HepG2 (cell line): Measurements from ENCODE around the gene ZNF189. TPM values are rescaled to one million over a fixed set of nuclear protein-coding genes. Genes with fewer than 3 reads are reported as not detected.

Experiments
- AHR ChIP-seq: IDR thresholded peaks from 2 replicates; pipeline ENCODE4 v1.6.1; 2018; ENCODE audit warnings: missing genetic modification reagents, missing compliant biosample characterization
- ARNT ChIP-seq: fragments of 450-650 bp; IDR thresholded peaks from 2 replicates; pipeline ENCODE4 v1.6.1; 2017
- CC2D1A ChIP-seq: sonication (generic); formaldehyde crosslinking; IDR thresholded peaks from 2 replicates; pipeline ENCODE4 v1.8.1; 2023; ENCODE audit warnings: mild to moderate bottlenecking, missing genetic modification reagents
- HNF4G ChIP-seq, 2 experiments: sonication (generic) in 1 of 2; formaldehyde crosslinking in 1 of 2; IDR thresholded peaks; 2 replicates each; pipeline versions ENCODE4 v1.4.0 to v1.6.1; 2011 to 2020; ENCODE audit warnings: borderline replicate concordance in 2 of 2, low read depth in 2 of 2, mild to moderate bottlenecking in 2 of 2, low read length in 1 of 2, missing genetic modification reagents in 1 of 2, moderate library complexity in 1 of 2
- IKZF1 ChIP-seq: fragments of 450-650 bp; IDR thresholded peaks from 2 replicates; pipeline ENCODE4 v1.7.1; 2016
- MBNL3 ChIP-seq: fragments of 250-450 bp; sonication (Bioruptor Pico); conservative IDR thresholded peaks from 2 replicates; pipeline ENCODE4 v1.8.0; 2022; ENCODE audit warnings: mild to moderate bottlenecking, inconsistent platforms
- MEF2D ChIP-seq: sonication (generic); formaldehyde crosslinking; IDR thresholded peaks from 2 replicates; pipeline ENCODE4 v1.5.1; 2020; ENCODE audit warnings: mild to moderate bottlenecking, missing genetic modification reagents
- MIER3 ChIP-seq: IDR thresholded peaks from 2 replicates; pipeline ENCODE4 v1.6.1; 2016; ENCODE audit warnings: missing compliant biosample characterization, borderline replicate concordance
- MTF2 ChIP-seq: sonication (generic); formaldehyde crosslinking; IDR thresholded peaks from 2 replicates; pipeline ENCODE4 v1.5.0; 2020; ENCODE audit warnings: missing genetic modification reagents, borderline replicate concordance
- NR2F1 ChIP-seq, 2 experiments: fragments of 450-650 bp in 1 of 2; formaldehyde crosslinking in 1 of 2; IDR thresholded peaks; 2 replicates each; pipeline versions ENCODE4 v1.5.0 to v1.6.1; 2016 to 2020; ENCODE audit warnings: mild to moderate bottlenecking in 1 of 2, missing compliant biosample characterization in 1 of 2, missing genetic modification reagents in 1 of 2, moderate library complexity in 1 of 2
- SAP130 ChIP-seq: IDR thresholded peaks from 2 replicates; pipeline ENCODE4 v1.6.1; 2016; ENCODE audit warnings: low read depth
- TOE1 ChIP-seq: sonication (generic); formaldehyde crosslinking; IDR thresholded peaks from 2 replicates; pipeline ENCODE4 v1.4.0; 2020; ENCODE audit warnings: mild to moderate bottlenecking, missing genetic modification reagents
- XRCC5 ChIP-seq: fragments of 200-400 bp; formaldehyde crosslinking; optimal IDR thresholded peaks from 2 replicates; pipeline ENCODE3; 2017; ENCODE audit warnings: mild to moderate bottlenecking, low read length
- ZNF124 ChIP-seq: sonication (generic); formaldehyde crosslinking; IDR thresholded peaks from 2 replicates; pipeline ENCODE4 v1.4.0; 2020; ENCODE audit warnings: missing genetic modification reagents
- ZNF160 ChIP-seq: sonication (generic); formaldehyde crosslinking; IDR thresholded peaks from 2 replicates; pipeline ENCODE4 v1.8.0; 2022; ENCODE audit warnings: mild to moderate bottlenecking, inconsistent platforms, missing genetic modification reagents
- ZNF484 ChIP-seq: sonication (generic); formaldehyde crosslinking; IDR thresholded peaks from 2 replicates; pipeline ENCODE4 v1.5.1; 2020; ENCODE audit warnings: mild to moderate bottlenecking, low read depth, missing genetic modification reagents, borderline replicate concordance
- ZNF652 ChIP-seq: IDR thresholded peaks from 2 replicates; pipeline ENCODE4 v1.6.1; 2016; ENCODE audit warnings: low read depth, borderline replicate concordance
- ZNF780A ChIP-seq: sonication (generic); formaldehyde crosslinking; IDR thresholded peaks from 2 replicates; pipeline ENCODE4 v1.8.0; 2022; ENCODE audit warnings: mild to moderate bottlenecking, missing genetic modification reagents, moderate library complexity
- ZNF781 ChIP-seq: sonication (generic); formaldehyde crosslinking; IDR thresholded peaks from 2 replicates; pipeline ENCODE4 v1.5.1; 2020; ENCODE audit warnings: borderline replicate concordance, mild to moderate bottlenecking, missing genetic modification reagents; ENCODE audit errors: not compliant biosample characterization
- polyA plus RNA-seq, 8 experiments: library from polyadenylated mRNA; depleted of rRNA in 3 of 8; stranded (reverse) in 7 of 8; unstranded in 1 of 8; fragments of >200 nt; fragmentation: Illumina TruSeq in 4 of 8; extraction: Trizol in 4 of 8; gene quantifications; 2 replicates each; pipeline versions ENCODE4 v1.2.1 to v1.2.3, GENCODE V29; 2011 to 2016; ENCODE audit warnings: low read depth in 4 of 8, missing spikeins in 1 of 8, mixed read lengths in 1 of 8; ENCODE audit not compliant: insufficient read depth in 1 of 8
- total RNA-seq, 5 experiments: library from RNA; depleted of rRNA; stranded (reverse); fragments of >200 nt; fragmentation: Illumina TruSeq; extraction: Trizol; gene quantifications; 2 replicates each; pipeline ENCODE4 v1.2.3, GENCODE V29; 2016; ENCODE audit warnings: low read depth in 1 of 5
- TF ChIP-seq, protein P1 (sequence below): sonication (generic); formaldehyde crosslinking; IDR thresholded peaks from 2 replicates; pipeline ENCODE4 v1.5.1; 2020; ENCODE audit warnings: missing genetic modification reagents, mild to moderate bottlenecking, borderline replicate concordance
- TF ChIP-seq, protein P2 (sequence below): sonication (generic); formaldehyde crosslinking; IDR thresholded peaks from 2 replicates; pipeline ENCODE4 v1.8.0; 2022; ENCODE audit warnings: missing genetic modification reagents, mild to moderate bottlenecking, moderate library complexity, borderline replicate concordance
- TF ChIP-seq, protein P3 (sequence below): sonication (generic); formaldehyde crosslinking; conservative IDR thresholded peaks from 2 replicates; pipeline ENCODE4 v1.8.0; 2022; ENCODE audit warnings: mild to moderate bottlenecking, moderate library complexity, missing genetic modification reagents
- TF ChIP-seq, protein P4 (sequence below): sonication (generic); formaldehyde crosslinking; conservative IDR thresholded peaks from 2 replicates; pipeline ENCODE4 v1.4.0; 2020; ENCODE audit warnings: mild to moderate bottlenecking, missing genetic modification reagents, moderate library complexity

Gene ZNF189
- total and polyA plus RNA-seq, 2 of the 13 experiments (the other 11 are each of a cell fraction or from before 2014, with no cell fraction given) = 8.4 to 50.0 TPM

DNA sequence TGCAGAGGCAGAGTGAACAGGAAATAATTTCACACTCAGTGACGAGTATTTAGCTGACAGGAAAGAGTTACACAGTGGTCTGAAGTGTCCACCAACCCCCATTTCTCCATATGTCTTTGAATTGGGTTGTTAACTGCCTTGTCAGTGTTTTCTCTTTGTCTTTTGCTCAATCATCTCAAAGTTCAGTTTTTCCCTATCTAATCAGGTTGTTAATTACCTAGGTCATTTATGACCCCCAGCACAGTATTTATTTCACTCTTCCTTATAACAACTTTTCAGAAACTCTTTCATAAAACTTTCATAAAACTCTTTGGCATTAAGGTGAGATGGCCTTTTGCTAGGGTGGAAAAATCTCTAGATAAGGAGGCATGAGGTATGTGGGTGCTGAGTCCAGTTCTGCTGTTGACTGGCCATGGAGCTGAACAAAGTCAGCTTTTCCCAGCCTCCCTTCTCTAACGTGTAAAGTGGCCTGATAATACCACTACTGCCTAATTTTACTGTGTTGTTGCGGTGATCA lies 42.1 kb downstream of the ZNF189 start (continued):
- TF ChIP-seq, protein P1, sequence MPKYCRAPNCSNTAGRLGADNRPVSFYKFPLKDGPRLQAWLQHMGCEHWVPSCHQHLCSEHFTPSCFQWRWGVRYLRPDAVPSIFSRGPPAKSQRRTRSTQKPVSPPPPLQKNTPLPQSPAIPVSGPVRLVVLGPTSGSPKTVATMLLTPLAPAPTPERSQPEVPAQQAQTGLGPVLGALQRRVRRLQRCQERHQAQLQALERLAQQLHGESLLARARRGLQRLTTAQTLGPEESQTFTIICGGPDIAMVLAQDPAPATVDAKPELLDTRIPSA (CRISPR knock-in tag) = no peak
- TF ChIP-seq ZNF124 (CRISPR knock-in tag) (peak; percentile 62; the same call in 1 of the 2 replicates), AHR (CRISPR knock-in tag) (no peak), ZNF781 (CRISPR knock-in tag) (no peak), IKZF1 (no peak), ZNF484 (no peak), ZNF780A (CRISPR knock-in tag) (no peak), CC2D1A (CRISPR knock-in tag) (no peak), ARNT (no peak), MEF2D (CRISPR knock-in tag) (no peak), MBNL3 (CRISPR knock-in tag) (no peak), ZNF160 (CRISPR knock-in tag) (no peak), SAP130 (0 out of 2 replicates have a peak, but pooled peaks have one; percentile 8), MTF2 (CRISPR knock-in tag) (no peak), ZNF652 (CRISPR knock-in tag) (peak; percentile 91), HNF4G (IDR thresholded peaks at IDR 0.05; ENCODE audit: borderline replicate concordance, low read depth, low read length) (peak; percentile 55; the same call in 1 of the 2 replicates), HNF4G (CRISPR knock-in tag; IDR thresholded peaks at IDR 0.05; ENCODE audit: borderline replicate concordance, low read depth) (no peak), TOE1 (no peak), XRCC5 (no peak), MIER3 (CRISPR knock-in tag) (no peak), NR2F1 (CRISPR knock-in tag; IDR thresholded peaks at IDR 0.05) (no peak)
- TF ChIP-seq, protein P2, sequence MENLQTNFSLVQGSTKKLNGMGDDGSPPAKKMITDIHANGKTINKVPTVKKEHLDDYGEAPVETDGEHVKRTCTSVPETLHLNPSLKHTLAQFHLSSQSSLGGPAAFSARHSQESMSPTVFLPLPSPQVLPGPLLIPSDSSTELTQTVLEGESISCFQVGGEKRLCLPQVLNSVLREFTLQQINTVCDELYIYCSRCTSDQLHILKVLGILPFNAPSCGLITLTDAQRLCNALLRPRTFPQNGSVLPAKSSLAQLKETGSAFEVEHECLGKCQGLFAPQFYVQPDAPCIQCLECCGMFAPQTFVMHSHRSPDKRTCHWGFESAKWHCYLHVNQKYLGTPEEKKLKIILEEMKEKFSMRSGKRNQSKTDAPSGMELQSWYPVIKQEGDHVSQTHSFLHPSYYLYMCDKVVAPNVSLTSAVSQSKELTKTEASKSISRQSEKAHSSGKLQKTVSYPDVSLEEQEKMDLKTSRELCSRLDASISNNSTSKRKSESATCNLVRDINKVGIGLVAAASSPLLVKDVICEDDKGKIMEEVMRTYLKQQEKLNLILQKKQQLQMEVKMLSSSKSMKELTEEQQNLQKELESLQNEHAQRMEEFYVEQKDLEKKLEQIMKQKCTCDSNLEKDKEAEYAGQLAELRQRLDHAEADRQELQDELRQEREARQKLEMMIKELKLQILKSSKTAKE = no peak
- TF ChIP-seq, protein P3, sequence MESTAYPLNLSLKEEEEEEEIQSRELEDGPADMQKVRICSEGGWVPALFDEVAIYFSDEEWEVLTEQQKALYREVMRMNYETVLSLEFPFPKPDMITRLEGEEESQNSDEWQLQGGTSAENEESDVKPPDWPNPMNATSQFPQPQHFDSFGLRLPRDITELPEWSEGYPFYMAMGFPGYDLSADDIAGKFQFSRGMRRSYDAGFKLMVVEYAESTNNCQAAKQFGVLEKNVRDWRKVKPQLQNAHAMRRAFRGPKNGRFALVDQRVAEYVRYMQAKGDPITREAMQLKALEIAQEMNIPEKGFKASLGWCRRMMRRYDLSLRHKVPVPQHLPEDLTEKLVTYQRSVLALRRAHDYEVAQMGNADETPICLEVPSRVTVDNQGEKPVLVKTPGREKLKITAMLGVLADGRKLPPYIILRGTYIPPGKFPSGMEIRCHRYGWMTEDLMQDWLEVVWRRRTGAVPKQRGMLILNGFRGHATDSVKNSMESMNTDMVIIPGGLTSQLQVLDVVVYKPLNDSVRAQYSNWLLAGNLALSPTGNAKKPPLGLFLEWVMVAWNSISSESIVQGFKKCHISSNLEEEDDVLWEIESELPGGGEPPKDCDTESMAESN (CRISPR knock-in tag) = no peak
- TF ChIP-seq, protein P4, sequence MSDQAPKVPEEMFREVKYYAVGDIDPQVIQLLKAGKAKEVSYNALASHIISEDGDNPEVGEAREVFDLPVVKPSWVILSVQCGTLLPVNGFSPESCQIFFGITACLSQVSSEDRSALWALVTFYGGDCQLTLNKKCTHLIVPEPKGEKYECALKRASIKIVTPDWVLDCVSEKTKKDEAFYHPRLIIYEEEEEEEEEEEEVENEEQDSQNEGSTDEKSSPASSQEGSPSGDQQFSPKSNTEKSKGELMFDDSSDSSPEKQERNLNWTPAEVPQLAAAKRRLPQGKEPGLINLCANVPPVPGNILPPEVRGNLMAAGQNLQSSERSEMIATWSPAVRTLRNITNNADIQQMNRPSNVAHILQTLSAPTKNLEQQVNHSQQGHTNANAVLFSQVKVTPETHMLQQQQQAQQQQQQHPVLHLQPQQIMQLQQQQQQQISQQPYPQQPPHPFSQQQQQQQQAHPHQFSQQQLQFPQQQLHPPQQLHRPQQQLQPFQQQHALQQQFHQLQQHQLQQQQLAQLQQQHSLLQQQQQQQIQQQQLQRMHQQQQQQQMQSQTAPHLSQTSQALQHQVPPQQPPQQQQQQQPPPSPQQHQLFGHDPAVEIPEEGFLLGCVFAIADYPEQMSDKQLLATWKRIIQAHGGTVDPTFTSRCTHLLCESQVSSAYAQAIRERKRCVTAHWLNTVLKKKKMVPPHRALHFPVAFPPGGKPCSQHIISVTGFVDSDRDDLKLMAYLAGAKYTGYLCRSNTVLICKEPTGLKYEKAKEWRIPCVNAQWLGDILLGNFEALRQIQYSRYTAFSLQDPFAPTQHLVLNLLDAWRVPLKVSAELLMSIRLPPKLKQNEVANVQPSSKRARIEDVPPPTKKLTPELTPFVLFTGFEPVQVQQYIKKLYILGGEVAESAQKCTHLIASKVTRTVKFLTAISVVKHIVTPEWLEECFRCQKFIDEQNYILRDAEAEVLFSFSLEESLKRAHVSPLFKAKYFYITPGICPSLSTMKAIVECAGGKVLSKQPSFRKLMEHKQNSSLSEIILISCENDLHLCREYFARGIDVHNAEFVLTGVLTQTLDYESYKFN (CRISPR knock-in tag) = peak; percentile 78
